Measurements from ENCODE around the gene SCRT2.

GRCh38 chr20:620246-620645 lies 55.4 kb downstream of the SCRT2 start:
- TF ChIP-seq CTCF (IDR thresholded peaks at IDR 0.05; ENCODE audit: control extremely low read depth in 1 of 3, insufficient read depth in 1 of 3, low read depth in 1 of 3, low read length in 3 of 3) (no peak), ASH2L (IDR thresholded peaks at IDR 0.05; ENCODE audit: low read length) (no peak), EP300 (IDR thresholded peaks at IDR 0.05; ENCODE audit: borderline replicate concordance in 1 of 2, low read depth in 2 of 2, low read length in 2 of 2) (no peak), POLR2AphosphoS5 (IDR thresholded peaks at IDR 0.05; ENCODE audit: low read depth, low read length) (no peak), RXRA (IDR thresholded peaks at IDR 0.05; ENCODE audit: insufficient read depth, low read depth, low read length) (no peak), SIN3A (conservative IDR thresholded peaks at IDR 0.05 in 1 of 2, IDR thresholded peaks at IDR 0.05 in 1 of 2; ENCODE audit: low read depth in 1 of 2, low read length in 2 of 2) (no peak), NRF1 (IDR thresholded peaks at IDR 0.05; ENCODE audit: low read depth, low read length) (no peak), RFX5 (IDR thresholded peaks at IDR 0.05; ENCODE audit: borderline replicate concordance, low read depth, low read length) (no peak), CTBP2 (IDR thresholded peaks at IDR 0.05; ENCODE audit: borderline replicate concordance, insufficient read depth, insufficient read length, low read length) (no peak), POLR2A (IDR thresholded peaks at IDR 0.05; ENCODE audit: control extremely low read depth in 1 of 2, low read depth in 2 of 2, low read length in 2 of 2) (no peak), HDAC2 (IDR thresholded peaks at IDR 0.05; ENCODE audit: borderline replicate concordance in 1 of 2, low read depth in 2 of 2, low read length in 2 of 2) (no peak)
